Measurements from ENCODE around the gene AKT1. TPM values are rescaled to one million over a fixed set of nuclear protein-coding genes. Genes with fewer than 3 reads are reported as not detected.

Gene AKT1
- total RNA-seq, 4 donors from 2014 or later = 66.6 to 93.7 (median 71.3) TPM

DNA sequence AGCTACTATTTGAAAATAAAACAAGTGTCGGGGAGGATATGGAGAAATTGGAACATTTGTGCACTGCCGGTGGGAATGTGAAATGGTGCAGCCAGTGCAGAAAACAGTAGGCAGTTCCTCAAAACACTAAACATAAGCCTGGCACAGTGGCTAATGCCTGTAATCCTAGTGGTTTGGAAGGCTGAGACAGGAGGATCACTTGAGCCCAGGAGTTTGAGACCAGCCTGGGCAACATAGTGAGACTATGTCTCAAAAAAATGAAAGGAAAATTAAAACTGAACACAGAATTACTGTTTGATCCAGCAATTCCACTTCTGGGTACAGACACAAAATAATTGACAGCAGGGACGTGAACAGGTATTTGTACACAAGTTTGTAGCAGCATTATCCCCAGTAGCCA is 30.0 kb downstream of the AKT1 start:
- H3K27ac ChIP-seq = no peak overlapping the region
- peaks cover 0 to 33% (median 0%) of the 10 kb centered on the region in 3 donors for H3K36me3 ChIP-seq
- no peak for DNase-seq
- H3K4me1 ChIP-seq = peaks cover 0 to 13% (median 7%) of the 10 kb centered on the region in 3 donors
- no peaks in the 10 kb centered on the region for H3K27me3 ChIP-seq
- intact Hi-C loops (cut with DNase I) = loop anchor here (5.0 kb wide), 1 partner anchor 62 kb away; no protein-coding TSS in a partner anchor
- H3K4me3 ChIP-seq = no peak overlapping the region
- TF ChIP-seq, protein P1, sequence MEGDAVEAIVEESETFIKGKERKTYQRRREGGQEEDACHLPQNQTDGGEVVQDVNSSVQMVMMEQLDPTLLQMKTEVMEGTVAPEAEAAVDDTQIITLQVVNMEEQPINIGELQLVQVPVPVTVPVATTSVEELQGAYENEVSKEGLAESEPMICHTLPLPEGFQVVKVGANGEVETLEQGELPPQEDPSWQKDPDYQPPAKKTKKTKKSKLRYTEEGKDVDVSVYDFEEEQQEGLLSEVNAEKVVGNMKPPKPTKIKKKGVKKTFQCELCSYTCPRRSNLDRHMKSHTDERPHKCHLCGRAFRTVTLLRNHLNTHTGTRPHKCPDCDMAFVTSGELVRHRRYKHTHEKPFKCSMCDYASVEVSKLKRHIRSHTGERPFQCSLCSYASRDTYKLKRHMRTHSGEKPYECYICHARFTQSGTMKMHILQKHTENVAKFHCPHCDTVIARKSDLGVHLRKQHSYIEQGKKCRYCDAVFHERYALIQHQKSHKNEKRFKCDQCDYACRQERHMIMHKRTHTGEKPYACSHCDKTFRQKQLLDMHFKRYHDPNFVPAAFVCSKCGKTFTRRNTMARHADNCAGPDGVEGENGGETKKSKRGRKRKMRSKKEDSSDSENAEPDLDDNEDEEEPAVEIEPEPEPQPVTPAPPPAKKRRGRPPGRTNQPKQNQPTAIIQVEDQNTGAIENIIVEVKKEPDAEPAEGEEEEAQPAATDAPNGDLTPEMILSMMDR (IDR thresholded peaks at IDR 0.05) = no peak
- no peak for TF ChIP-seq POLR2A (IDR thresholded peaks at IDR 0.05)
- no peaks in the 10 kb centered on the region for H3K9me3 ChIP-seq
- 86 to 92% methylated on average over 3 of the region's 3 CpGs for WGBS, 2 donors

DNA sequence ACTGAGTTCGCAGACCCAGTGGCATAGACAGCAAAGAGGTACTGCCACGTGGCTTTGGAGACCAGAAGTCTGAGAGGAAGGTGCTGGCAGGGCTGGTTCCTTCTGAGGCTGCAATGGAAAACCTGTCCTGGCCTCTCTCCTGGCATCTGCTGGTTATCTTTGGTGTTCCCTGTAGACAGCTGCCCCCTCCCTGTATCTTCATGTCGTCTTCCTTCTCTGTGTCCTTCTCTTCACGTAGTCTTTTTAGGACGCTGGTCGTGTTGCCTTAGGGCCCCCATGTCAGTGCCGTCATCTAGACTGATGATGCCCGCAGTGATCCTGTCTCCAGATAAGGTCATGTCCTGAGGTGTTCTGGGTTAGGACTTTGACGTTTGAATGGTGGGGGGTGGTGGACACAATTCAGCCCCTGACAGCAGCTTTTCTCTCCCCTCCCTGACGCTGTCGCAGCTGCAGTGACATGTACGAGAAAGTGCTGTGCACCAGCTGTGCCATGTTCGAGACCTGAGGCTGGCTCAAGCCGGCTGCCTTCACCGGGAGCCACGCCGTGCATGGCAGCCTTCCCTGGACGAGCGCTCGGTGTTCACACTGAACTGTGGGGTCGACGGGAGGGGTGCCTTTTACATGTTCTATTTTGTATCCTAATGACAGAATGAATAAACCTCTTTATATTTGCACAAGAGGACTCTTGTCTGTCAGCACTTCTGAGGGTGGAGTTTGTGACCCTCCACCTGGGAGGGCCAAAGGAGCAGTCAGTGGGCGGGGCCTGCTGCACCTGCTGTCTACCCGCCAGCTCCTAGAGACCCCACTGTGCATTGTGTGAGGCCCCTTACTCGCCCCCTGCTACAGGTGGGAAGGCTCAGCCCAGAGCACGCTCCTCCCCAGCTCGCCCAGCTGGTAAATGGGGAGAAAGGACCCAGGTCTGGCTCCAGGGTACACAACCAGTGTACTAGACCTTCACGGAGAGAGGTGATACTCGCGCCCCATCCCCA is 36.3 kb downstream of the AKT1 start:
- DNase-seq = no peak
- no peaks in the 10 kb centered on the region for H3K27me3 ChIP-seq
- H3K36me3 ChIP-seq = peaks cover 16 to 80% (median 28%) of the 10 kb centered on the region in 3 donors
- H3K4me3 ChIP-seq = no peak overlapping the region
- intact Hi-C loops (cut with DNase I) = no loop called here
- 83 to 89% methylated on average over 22 to 26 of the region's 30 CpGs for WGBS, 2 donors
- H3K4me1 ChIP-seq = peaks cover 4 to 16% (median 9%) of the 10 kb centered on the region in 3 donors
- no peak for TF ChIP-seq POLR2A (IDR thresholded peaks at IDR 0.05)
- TF ChIP-seq, protein P1 (IDR thresholded peaks at IDR 0.05) = no peak
- H3K27ac ChIP-seq = no peak overlapping the region
- no peaks in the 10 kb centered on the region for H3K9me3 ChIP-seq

DNA sequence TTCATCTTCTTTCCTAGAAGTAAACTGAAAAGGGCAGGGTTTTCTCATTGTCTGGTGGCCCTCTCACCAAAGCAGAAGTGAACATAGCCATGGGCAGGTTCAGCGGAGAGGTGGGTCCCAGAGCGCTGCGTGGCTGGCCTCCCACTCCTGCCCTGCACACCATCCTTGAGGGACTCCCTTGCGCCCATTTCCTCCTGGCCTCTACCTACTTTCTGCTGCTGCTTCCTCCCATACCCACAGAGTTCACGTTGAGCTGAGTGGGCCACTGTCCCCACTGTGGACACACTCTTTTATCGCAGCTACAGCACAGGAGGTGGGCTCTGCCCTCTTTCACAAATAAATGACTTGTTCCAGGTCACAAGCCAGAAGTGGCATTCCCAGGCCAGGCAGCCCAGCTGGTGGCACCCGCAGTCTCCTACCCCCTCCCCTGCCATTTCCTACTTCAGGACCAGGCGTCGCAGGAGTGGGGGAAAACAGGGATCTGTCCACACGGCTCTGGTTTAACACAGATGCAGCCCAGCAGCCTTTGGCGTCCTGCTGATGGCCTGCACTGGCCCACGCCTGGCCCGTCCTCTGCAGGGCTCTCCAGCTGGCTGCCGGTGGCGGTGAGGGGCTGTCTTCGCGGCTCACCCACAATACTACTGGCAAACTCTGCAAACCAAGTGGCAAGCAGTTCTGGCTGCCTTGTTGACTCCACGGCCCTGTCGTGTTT is 37.7 kb downstream of the AKT1 start:
- intact Hi-C loops (cut with DNase I) = no loop called here
- Histone ChIP-seq H3K4me1 (peaks cover 11 to 26% (median 17%) of the 10 kb centered on the region in 3 donors), H3K4me3 (no peak overlapping the region), H3K9me3 (no peaks in the 10 kb centered on the region), H3K27me3 (no peaks in the 10 kb centered on the region), H3K27ac (no peak overlapping the region), H3K36me3 (peaks cover 16 to 80% (median 28%) of the 10 kb centered on the region in 3 donors)
- no peak for DNase-seq
- WGBS, 2 donors = 90% methylated on average over 12 to 19 of the region's 19 CpGs
- no peak for TF ChIP-seq POLR2A (IDR thresholded peaks at IDR 0.05)
- TF ChIP-seq, protein P1 (IDR thresholded peaks at IDR 0.05) = no peak

DNA sequence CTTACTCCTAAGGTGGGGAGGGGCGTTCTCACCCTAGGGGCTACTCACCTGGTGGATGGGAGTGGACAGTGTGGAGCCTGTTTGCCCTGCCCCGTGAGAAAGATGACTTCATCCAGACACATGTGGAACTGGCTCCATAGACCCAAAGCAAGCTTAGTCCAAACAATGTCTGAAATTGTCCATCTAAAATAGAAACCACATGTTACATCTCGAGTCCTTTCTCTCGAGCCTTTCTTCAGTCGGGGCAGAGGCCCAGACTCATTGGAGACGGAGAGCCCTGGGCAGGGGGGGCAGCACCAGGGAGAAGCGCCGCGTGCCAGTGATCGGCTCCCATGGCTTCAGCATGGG is 38.3 kb downstream of the AKT1 start:
- 74% methylated on average over 7 of the region's 10 CpGs; no CpG with 5 or more reads in 1 of the 2 donors for WGBS, 2 donors
- no peak overlapping the region for H3K4me3 ChIP-seq
- H3K9me3 ChIP-seq = no peaks in the 10 kb centered on the region
- TF ChIP-seq POLR2A (IDR thresholded peaks at IDR 0.05) = no peak
- TF ChIP-seq, protein P1 (IDR thresholded peaks at IDR 0.05) = no peak
- no peaks in the 10 kb centered on the region for H3K27me3 ChIP-seq
- H3K36me3 ChIP-seq = peaks cover 16 to 74% (median 28%) of the 10 kb centered on the region in 3 donors
- H3K27ac ChIP-seq = no peak overlapping the region
- H3K4me1 ChIP-seq = peaks cover 12 to 28% (median 18%) of the 10 kb centered on the region in 3 donors
- intact Hi-C loops (cut with DNase I) = no loop called here
- no peak for DNase-seq
